K562 (cell line): Measurements from ENCODE around the gene UNC93B1. TPM values are rescaled to one million over a fixed set of nuclear protein-coding genes. Genes with fewer than 3 reads are reported as not detected.
A peak's percentile ranks its signal among the peaks of the same experiment; 100 is the strongest.

Experiments
- ATF1 ChIP-seq, 2 experiments: fragments of 450-650 bp in 1 of 2; IDR thresholded peaks; 2 replicates each; pipeline ENCODE4 v1.6.1; 2016; ENCODE audit warnings: missing compliant biosample characterization in 1 of 2, missing genetic modification characterization in 1 of 2
- CBX2 ChIP-seq: fragments of 200-600 bp; sonication (generic); IDR thresholded peaks from one replicate; pipeline ENCODE4 v1.6.1; 2012; ENCODE audit warnings: mild to moderate bottlenecking, low read length, inconsistent platforms; ENCODE audit not compliant: insufficient read depth, poor library complexity, severe bottlenecking
- CREB1 ChIP-seq, 2 experiments: sonication (generic) in 1 of 2; formaldehyde crosslinking in 1 of 2; IDR thresholded peaks; 2 replicates each; pipeline versions ENCODE4 v1.6.1 to v1.8.0; 2012 to 2022; ENCODE audit warnings: inconsistent platforms in 1 of 2, mild to moderate bottlenecking in 1 of 2, missing genetic modification reagents in 1 of 2, moderate library complexity in 1 of 2
- CXXC5 ChIP-seq: fragments of 250-450 bp; sonication (Bioruptor Pico); IDR thresholded peaks from 2 replicates; pipeline ENCODE4 v1.8.0; 2022; ENCODE audit warnings: inconsistent platforms, mild to moderate bottlenecking, moderate library complexity
- FOXK1 ChIP-seq: sonication (generic); formaldehyde crosslinking; IDR thresholded peaks from 2 replicates; pipeline ENCODE4 v1.8.0; 2022; ENCODE audit warnings: missing genetic modification reagents, mild to moderate bottlenecking, borderline replicate concordance
- GABPB1 ChIP-seq: sonication (generic); formaldehyde crosslinking; IDR thresholded peaks from 2 replicates; pipeline ENCODE4 v1.8.0; 2022; ENCODE audit warnings: mild to moderate bottlenecking, missing genetic modification reagents
- MECOM ChIP-seq: fragments of 250-450 bp; sonication (Bioruptor Pico); IDR thresholded peaks from 2 replicates; pipeline ENCODE4 v1.8.0; 2022; ENCODE audit warnings: inconsistent platforms
- PHB2 ChIP-seq: fragments of 450-650 bp; IDR thresholded peaks from 2 replicates; pipeline ENCODE4 v1.6.1; 2017; ENCODE audit warnings: low read depth
- POU5F1 ChIP-seq: fragments of 150-350 bp; IDR thresholded peaks from 2 replicates; pipeline ENCODE4 v1.6.1; 2014; ENCODE audit warnings: borderline replicate concordance, low read length, low read depth, mild to moderate bottlenecking; ENCODE audit not compliant: partially characterized antibody
- PRDM10 ChIP-seq: fragments of 450-650 bp; IDR thresholded peaks from 2 replicates; pipeline ENCODE4 v1.6.1; 2018; ENCODE audit not compliant: partially characterized antibody
- PRMT5 ChIP-seq: sonication (generic); formaldehyde crosslinking; IDR thresholded peaks from 2 replicates; pipeline ENCODE4 v1.5.0; 2020; ENCODE audit warnings: missing genetic modification reagents
- RBM25 ChIP-seq: fragments of 200-400 bp; formaldehyde crosslinking; IDR thresholded peaks from 2 replicates; pipeline ENCODE4 v1.6.1; 2018; ENCODE audit warnings: low read length, low read depth, moderate library complexity; ENCODE audit not compliant: severe bottlenecking
- SP1 ChIP-seq: sonication (generic); formaldehyde crosslinking; IDR thresholded peaks from 2 replicates; pipeline ENCODE4 v1.8.1; 2022; ENCODE audit warnings: mild to moderate bottlenecking, missing genetic modification reagents
- STAT6 ChIP-seq: sonication (generic); formaldehyde crosslinking; IDR thresholded peaks from 2 replicates; pipeline ENCODE4 v1.8.1; 2023; ENCODE audit warnings: mild to moderate bottlenecking, missing genetic modification reagents
- TBP ChIP-seq: optimal IDR thresholded peaks from 2 replicates; pipeline ENCODE3; 2011; ENCODE audit warnings: low read depth, low read length, improper control_type of control experiment
- ZFPM2 ChIP-seq: fragments of 250-450 bp; sonication (Bioruptor Pico); IDR thresholded peaks from 2 replicates; pipeline ENCODE4 v1.5.1; 2022; ENCODE audit warnings: mild to moderate bottlenecking
- polyA plus RNA-seq, 8 experiments: library from polyadenylated mRNA; depleted of rRNA in 4 of 8; stranded (reverse) in 5 of 8; unstranded in 3 of 8; fragments of >200 nt; fragmentation: Nextera tagmentation in 2 of 8; fragmentation: Illumina TruSeq in 1 of 8; extraction: Ambion mirVana in 2 of 8; extraction: Trizol in 1 of 8; gene quantifications; 2 replicates each; pipeline versions ENCODE4 v1.2.1 to v1.2.3, GENCODE V29; 2011 to 2014; ENCODE audit warnings: inconsistent platforms in 1 of 8, missing spikeins in 1 of 8
- total RNA-seq, 7 experiments: library from RNA; depleted of rRNA in 6 of 7; stranded (reverse); fragments of >200 nt in 6 of 7; fragmentation: Illumina TruSeq in 2 of 7; extraction: Trizol in 2 of 7; gene quantifications; 2 replicates each; pipeline versions ENCODE4 v1.2.1 to v1.2.3, GENCODE V29; 2011 to 2021; ENCODE audit warnings: low replicate concordance in 1 of 7
- TF ChIP-seq, protein P1 (sequence below): fragments of 450-650 bp; formaldehyde crosslinking; IDR thresholded peaks from 2 replicates; pipeline ENCODE4 v1.4.0; 2022; ENCODE audit warnings: missing genetic modification characterization

Gene UNC93B1
- total and polyA plus RNA-seq, 9 of the 15 experiments (the other 6 are each of a cell fraction or from before 2014, with no cell fraction given) = 0.10 to 13.6 (median 6.5) TPM

GRCh38 chr11:68030318-68031143 lies 26.6 kb upstream of the UNC93B1 start, which contains the start of gene NDUFS8 (continued):
- TF ChIP-seq STAT6 (0 out of 2 replicates have a peak, but pooled peaks have one; percentile 30), PRMT5 (CRISPR knock-in tag) (0 out of 2 replicates have a peak, but pooled peaks have one; percentile 12), CREB1 (IDR thresholded peaks at IDR 0.05) (0 out of 2 replicates have a peak, but pooled peaks have one; percentile 40), CREB1 (CRISPR knock-in tag; IDR thresholded peaks at IDR 0.05) (no peak), FOXK1 (no peak), PRDM10 (peak; percentile 75), RBM25 (peak; percentile 85), SP1 (CRISPR knock-in tag) (peak; percentile 77; the same call in 1 of the 2 replicates), PHB2 (no peak), CXXC5 (peak; percentile 82), MECOM (no peak), GABPB1 (peak; percentile 89), CBX2 (no peak), TBP (peak; percentile 91), ATF1 (CRISPR knock-in tag; IDR thresholded peaks at IDR 0.05) (no peak), ATF1 (tag; IDR thresholded peaks at IDR 0.05) (peak; percentile 70), POU5F1 (no peak), ZFPM2 (CRISPR knock-in tag) (no peak)
- TF ChIP-seq, protein P1, sequence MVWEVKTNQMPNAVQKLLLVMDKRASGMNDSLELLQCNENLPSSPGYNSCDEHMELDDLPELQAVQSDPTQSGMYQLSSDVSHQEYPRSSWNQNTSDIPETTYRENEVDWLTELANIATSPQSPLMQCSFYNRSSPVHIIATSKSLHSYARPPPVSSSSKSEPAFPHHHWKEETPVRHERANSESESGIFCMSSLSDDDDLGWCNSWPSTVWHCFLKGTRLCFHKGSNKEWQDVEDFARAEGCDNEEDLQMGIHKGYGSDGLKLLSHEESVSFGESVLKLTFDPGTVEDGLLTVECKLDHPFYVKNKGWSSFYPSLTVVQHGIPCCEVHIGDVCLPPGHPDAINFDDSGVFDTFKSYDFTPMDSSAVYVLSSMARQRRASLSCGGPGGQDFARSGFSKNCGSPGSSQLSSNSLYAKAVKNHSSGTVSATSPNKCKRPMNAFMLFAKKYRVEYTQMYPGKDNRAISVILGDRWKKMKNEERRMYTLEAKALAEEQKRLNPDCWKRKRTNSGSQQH (CRISPR knock-in tag) = 0 out of 2 replicates have a peak, but pooled peaks have one; percentile 27
